GM12873 (cell line): Measurements from ENCODE around the gene TMEM143.

Experiments
- TF ChIP-seq, protein P1 (sequence below): IDR thresholded peaks from 2 replicates; pipeline ENCODE4 v1.5.1; 2012; ENCODE audit warnings: low read depth, mild to moderate bottlenecking, moderate library complexity, low read length, control low read depth; ENCODE audit not compliant: insufficient read depth; ENCODE audit errors: missing control alignments

TMEM143 gene

DNA sequence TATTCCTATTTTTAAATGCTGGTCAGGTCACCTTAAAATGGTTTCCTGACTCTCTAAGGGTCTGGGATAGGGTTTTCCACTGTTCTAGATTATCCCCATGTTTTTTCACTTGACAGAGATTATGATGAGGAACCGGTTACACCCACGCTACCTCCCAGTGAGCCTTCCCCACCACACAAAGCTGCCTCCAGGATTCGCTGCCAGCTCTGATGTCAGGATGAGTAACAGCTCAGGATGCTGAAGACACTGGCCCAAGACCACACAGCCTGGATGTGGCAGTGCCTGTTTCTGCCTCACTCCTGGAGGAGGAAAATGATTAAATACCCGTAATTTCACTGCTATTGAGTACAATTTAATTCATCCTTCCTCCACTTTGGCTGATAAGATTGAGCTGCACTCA, 70.9 kb downstream of the TMEM143 start:
- TF ChIP-seq, protein P1, sequence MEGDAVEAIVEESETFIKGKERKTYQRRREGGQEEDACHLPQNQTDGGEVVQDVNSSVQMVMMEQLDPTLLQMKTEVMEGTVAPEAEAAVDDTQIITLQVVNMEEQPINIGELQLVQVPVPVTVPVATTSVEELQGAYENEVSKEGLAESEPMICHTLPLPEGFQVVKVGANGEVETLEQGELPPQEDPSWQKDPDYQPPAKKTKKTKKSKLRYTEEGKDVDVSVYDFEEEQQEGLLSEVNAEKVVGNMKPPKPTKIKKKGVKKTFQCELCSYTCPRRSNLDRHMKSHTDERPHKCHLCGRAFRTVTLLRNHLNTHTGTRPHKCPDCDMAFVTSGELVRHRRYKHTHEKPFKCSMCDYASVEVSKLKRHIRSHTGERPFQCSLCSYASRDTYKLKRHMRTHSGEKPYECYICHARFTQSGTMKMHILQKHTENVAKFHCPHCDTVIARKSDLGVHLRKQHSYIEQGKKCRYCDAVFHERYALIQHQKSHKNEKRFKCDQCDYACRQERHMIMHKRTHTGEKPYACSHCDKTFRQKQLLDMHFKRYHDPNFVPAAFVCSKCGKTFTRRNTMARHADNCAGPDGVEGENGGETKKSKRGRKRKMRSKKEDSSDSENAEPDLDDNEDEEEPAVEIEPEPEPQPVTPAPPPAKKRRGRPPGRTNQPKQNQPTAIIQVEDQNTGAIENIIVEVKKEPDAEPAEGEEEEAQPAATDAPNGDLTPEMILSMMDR, result no peak

DNA sequence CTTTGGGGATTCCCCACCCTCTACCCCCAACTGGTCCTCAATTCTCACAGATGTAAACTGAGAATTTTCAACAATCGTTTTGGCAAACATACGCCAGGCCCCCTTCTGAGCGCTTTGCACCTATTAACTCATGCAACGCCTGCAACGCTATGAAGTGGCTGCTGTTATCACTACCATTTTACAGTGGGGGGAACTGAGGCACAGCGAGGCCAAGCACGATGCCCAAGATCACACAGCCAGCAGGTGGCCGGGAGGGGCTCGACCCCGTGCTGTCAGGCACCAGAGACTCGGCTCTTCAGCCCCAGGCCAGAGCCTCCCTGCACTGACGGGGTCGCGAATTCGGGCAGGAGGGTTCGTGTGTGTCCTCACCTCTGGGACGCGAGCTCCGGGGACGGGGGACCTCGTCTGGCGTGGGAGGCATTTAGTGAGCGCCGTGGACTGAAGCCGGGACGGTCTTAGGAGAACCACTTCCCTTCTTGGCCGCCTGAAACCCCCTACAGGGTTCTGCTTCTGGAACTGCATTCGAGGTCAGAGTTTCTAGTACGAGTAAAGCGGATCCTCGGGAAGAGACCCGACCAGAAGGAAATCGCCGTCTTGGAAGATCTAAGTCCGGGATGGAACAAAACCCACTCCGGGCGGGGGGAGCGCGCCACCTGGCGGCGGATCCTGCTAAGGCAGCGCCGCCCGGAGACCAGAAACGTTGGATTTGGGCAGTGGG, 72.8 kb downstream of the TMEM143 start:
- TF ChIP-seq, protein P1, result peak; percentile 97

DNA sequence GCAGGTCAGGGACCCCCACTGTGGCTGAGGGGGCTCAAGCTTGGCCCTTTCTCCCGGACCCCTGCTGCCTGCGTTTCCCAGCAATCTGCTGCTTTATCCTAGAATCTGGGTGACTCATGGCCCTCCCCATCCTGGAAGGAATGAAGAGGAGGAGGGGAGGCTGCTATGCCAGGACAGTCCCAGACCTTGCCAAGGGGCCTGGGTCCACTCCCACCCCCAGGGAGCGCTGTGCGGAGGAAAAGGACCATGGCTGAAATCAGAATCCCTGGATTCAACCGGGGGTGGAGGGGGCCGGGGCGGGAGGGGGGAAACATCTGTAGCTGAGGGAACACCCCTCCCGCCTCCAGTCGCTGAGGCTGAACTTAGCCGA, 73.4 kb downstream of the TMEM143 start:
- TF ChIP-seq, protein P1, result no peak

DNA sequence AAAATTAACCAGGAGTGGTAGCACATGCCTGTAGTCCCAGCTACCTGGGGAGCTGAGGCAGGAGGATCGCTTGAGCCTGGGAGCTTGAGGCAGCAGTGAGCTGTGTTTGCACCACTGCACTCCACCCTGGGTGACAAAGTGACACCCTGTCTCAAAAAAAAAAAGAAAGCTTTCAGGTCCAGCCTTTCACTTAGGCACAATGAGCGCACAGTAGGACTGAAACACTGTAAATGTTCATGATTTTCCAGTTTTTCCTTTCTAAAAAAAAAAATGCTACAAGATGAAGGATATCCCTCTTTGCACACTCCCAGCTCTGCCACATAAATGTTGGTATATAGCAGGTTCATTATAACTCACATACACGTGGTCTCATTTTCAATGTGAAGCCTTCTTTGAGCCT, 76.0 kb downstream of the TMEM143 start:
- TF ChIP-seq, protein P1, result no peak

DNA sequence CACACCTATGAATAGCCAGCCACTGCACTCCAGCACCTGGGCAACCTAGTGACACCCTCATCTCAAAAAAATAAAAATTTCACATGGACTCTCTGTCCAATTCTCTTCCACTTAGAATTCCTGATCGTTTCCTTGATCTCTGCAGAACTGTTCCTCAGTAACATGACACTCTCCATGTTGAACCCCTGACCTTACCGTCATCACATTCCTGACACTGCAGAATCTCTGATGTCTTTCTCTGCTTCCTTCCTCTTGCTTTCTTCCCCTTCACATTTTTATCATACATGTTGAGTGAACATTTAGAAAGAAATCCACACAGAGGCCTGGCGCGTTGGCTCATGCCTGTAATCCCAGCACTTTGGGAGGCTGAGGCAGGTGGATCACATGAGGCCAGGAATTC, 78.8 kb downstream of the TMEM143 start:
- TF ChIP-seq, protein P1, result no peak

DNA sequence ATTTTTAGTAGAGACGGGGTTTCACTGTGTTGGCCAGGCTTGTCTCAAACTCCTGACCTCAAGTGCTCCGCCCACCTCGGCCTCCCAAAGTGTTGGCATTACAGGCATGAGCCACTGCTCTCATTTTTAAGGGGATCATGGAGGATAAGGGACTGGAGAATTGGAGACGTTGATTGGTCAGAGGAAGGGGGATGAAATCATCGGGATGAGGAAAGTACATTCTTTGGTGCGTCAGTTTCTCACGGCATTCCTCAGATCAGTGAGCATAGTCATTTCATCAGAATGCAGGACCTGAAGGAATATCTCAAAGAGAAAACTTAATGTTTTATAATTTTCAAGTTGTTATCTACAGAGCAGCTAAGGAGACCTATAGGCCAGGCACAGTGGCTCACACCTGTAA, 79.8 kb downstream of the TMEM143 start:
- TF ChIP-seq, protein P1, result no peak
